ENCODE data around the gene RBM5.
"Not testable (repeated sequence)": the region's sequence is repeated elsewhere in the genome, so short reads cannot be mapped to it uniquely, and the experiment has no call there.

The RBM5 gene

GRCh38 chr3:50088725-50089608 is at the start of gene RBM5:
Gene RBM5 (plus strand): TSS chr3:50088919. CDS start chr3:50090435, 1,516 bp downstream.
- DNase-seq, result peak; percentile 68

- no peak for DNase-seq
Measured at GRCh38 chr3:50044976-50045375, 43.7 kb upstream of the RBM5 start.

- DNase-seq, result no peak
Measured at GRCh38 chr3:50047426-50047825, 41.3 kb upstream of the RBM5 start.

GRCh38 chr3:50050361-50050760 is 38.4 kb upstream of the RBM5 start:
- no peak for DNase-seq

GRCh38 chr3:50057756-50058155 is 31.0 kb upstream of the RBM5 start:
- DNase-seq, result no peak

- no peak for DNase-seq
Measured at GRCh38 chr3:50068134-50068533, 20.6 kb upstream of the RBM5 start.

- DNase-seq, result no peak
Measured at GRCh38 chr3:50078091-50078490, 10.6 kb upstream of the RBM5 start.

GRCh38 chr3:50078622-50079021 is 10.1 kb upstream of the RBM5 start:
- DNase-seq, result no peak

GRCh38 chr3:50084951-50085350 is 3.8 kb upstream of the RBM5 start:
- not testable (repeated sequence) for DNase-seq

GRCh38 chr3:50089609-50089945 is 858 bp downstream of the RBM5 start:
- no peak for DNase-seq

GRCh38 chr3:50090984-50091383 is 2.3 kb downstream of the RBM5 start:
- no peak for DNase-seq

- no peak for DNase-seq
Measured at GRCh38 chr3:50095352-50095998, 6.8 kb downstream of the RBM5 start.

- DNase-seq, result no peak
Measured at GRCh38 chr3:50100386-50100785, 11.7 kb downstream of the RBM5 start.

GRCh38 chr3:50100956-50101845 is 12.5 kb downstream of the RBM5 start:
- no peak for DNase-seq

GRCh38 chr3:50102558-50102957 is 13.8 kb downstream of the RBM5 start:
- no peak for DNase-seq

GRCh38 chr3:50111757-50112156 is 23.0 kb downstream of the RBM5 start:
- no peak for DNase-seq

- DNase-seq, result no peak
Measured at GRCh38 chr3:50112462-50112861, 23.7 kb downstream of the RBM5 start.

- no peak for DNase-seq
Measured at GRCh38 chr3:50117120-50117519, 28.4 kb downstream of the RBM5 start.

GRCh38 chr3:50118237-50118636 is 29.5 kb downstream of the RBM5 start:
- no peak for DNase-seq

- no peak for DNase-seq
Measured at GRCh38 chr3:50119786-50120185, 31.1 kb downstream of the RBM5 start.

GRCh38 chr3:50120364-50121071 is 31.8 kb downstream of the RBM5 start:
- DNase-seq, result no peak

Measured in SIG-M5 (cell line).